HG02852 (cell line): Measurements from ENCODE around the gene ADSS2.
A peak's percentile ranks its signal among the peaks of the same experiment; 100 is the strongest.
"Not testable (repeated sequence)": the region's sequence is repeated elsewhere in the genome, so short reads cannot be mapped to it uniquely, and the experiment has no call there.

Experiments used
- ATAC-seq: cut with Tn5 transposase; IDR thresholded peaks from one replicate; pipeline ENCODE4 v1.9.1; 2021; ENCODE audit warnings: mild to moderate bottlenecking, moderate library complexity; ENCODE audit not compliant: unreplicated experiment

The ADSS2 gene

DNA sequence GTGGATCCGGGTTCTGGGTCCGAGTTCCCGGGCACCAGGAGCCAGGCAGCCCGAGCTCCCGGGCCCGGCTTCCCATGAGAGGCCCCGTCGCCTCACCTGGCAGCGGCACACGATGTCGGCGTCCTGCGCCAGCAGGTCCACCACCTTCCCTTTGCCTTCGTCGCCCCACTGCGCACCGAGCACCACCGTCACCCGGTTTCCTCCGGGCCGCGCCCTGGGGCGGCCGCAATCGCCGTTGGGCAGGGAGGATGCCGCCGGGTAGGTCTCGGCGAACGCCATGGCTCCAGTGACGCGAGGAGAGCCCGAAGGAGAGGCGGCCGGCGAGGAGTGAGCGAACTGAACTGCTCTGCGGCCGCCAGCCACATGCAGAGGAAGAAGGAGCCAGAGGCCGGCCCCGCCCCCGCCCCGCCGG lies at the start of gene ADSS2:
ADSS2 (minus strand) TSS at position 371 of the 412 bp plus-strand sequence; CDS start at position 279, 92 bp downstream.
- ATAC-seq = no peak

DNA sequence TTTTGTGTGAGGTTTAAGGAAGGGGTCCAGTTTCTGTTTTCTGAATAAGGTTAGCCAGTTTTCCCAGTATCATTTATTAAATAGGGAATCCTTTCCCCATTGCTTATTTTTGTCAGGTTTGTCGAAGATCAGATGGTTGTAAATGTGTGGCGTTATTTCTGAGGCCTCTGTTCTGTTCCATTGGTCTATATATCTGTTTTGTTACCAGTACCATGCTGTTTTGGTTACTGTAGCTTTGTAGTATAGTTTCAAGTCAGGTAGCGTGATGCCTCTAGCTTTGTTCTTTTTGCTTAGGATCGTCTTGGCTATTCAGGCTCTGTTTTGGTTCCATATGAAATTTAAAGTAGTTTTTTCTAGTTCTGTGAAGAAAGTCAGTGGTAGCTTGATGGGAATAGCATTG lies 48.8 kb upstream of the ADSS2 start:
- not testable (repeated sequence) for ATAC-seq

DNA sequence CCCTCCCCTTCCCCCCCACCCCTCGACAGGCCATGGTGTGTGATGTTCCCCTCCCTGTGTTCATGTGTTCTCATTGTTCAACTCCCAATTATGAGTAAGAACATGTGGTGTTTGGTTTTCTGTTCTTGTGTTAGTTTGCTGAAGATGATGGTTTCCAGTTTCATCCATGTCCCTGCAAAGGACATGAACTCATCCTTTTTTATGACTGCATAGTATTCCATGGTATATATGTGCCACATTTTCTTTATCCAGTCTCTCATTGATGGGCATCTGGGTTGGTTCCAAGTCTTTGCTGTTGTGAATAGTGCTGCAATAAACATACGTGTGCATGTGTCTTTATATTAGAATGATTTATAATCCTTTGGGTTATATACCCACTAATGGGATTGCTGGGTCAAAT lies 47.8 kb upstream of the ADSS2 start:
- not testable (repeated sequence) for ATAC-seq

DNA sequence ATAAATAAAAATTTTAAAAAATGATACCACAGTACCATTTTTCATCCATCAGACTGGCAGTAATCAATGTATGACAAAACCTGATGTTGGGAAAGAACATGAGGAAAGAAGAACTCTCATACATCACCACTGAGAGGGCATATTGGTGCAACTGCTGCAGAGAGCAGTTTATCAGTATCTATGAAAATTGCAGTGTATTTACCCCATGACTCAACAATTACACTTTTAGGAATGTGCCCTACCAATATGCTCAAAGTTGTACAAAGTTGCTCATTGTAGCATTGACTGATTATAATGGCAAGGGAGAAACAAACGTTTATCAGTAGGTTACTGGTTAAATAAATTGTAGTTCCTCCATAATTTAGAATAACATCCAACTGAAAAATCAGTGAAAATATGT lies 46.1 kb upstream of the ADSS2 start:
- ATAC-seq = no peak

DNA sequence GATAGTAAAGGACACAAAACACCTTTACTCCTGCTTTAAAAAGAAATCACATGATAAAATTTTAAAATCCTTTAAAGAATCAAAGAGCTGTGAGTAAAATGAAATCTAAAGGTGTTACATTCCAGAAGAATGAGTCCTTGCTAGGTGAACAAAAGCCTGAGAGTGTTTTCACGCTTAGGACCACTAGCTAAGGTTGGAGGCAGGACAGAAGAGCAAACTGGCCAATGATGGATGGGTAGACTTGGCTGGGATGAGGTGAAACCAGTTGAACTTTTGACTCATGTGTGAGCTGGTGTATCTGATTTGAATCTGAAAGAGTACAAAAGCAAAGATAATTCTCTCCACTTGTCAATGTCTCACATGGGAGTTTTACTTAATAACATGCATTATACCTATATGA lies 44.5 kb upstream of the ADSS2 start:
- no peak for ATAC-seq

DNA sequence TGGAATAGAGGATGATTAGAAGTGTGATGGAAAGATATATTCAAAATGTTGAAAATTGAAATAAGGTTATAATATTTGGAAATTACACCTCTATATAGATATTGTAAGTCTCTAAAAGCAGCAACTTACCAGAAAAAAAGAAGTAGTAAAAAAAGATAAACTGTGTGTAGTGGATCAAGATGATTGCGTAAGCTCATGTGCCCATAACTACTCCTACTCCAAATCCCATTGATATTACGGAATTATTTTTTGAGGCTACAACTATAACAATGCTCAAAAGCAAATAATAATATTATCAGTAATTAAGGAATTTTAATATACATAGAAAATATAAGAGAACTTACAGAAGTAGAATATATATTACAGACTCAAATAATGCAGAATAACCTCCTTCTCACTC lies 42.9 kb upstream of the ADSS2 start:
- ATAC-seq = no peak

DNA sequence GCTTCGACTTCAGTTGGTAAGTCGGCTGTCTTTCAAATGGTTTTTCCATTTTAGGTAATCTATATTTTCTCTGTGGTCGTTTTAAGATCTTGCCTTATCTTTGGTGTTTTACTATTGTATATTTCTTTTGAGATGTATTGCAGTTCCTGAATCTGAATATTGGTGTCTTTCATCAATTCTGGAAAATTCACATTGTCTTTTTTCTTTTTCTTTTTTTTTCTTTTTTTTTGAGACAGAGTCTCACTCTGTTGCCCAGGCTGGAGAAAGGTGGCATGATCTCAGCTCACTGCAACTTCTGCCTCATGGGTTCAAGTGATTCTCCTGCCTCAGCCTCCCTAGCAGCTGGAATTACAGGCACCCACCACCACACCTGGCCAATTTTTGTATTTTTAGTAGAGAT lies 33.3 kb upstream of the ADSS2 start:
- ATAC-seq = not testable (repeated sequence)

DNA sequence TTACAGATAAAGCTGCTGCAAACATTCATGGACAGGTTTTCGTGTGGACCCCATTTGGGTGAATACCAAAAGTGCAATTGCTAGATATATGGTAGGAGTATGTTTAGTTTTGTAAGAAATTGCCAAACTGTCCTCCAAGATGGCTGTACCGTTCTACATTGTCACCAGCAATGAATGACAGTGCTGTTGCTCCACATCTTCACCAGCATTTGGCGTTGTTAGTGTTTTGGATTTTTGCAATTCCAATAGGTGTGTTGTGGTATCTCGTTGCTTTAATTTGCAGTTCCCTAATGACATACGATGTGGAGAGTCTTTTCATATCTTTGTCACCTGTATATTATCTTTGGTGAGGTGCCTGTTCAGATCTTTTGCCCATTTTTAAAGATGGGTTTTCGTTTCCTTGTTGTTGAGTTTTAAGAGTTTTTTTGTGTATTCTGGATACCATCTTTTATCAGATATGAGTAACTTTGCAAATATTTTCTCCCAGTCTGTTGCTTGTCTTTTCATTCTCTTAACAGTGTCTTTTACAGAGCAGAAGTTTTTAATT lies 21.4 kb upstream of the ADSS2 start:
- ATAC-seq = no peak

DNA sequence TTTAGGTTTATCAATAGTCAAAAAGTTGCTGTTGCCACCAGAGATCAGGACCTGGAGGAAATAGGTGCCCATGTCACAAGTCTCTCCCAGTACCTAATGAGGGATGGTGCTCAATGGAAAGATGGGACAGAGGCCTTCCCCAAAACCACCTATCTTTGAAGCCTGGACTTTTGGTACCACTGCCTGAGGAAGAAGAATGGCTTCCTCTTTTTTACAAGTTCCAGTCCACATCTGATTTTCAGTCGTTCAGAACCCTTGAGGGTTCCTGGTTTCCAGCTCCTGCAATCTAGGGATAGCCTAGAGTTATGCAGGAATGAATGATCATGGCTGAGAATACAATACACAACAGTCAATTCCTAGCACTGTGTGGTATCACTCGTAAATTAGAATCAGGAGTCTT lies 15.0 kb upstream of the ADSS2 start:
- ATAC-seq = no peak

DNA sequence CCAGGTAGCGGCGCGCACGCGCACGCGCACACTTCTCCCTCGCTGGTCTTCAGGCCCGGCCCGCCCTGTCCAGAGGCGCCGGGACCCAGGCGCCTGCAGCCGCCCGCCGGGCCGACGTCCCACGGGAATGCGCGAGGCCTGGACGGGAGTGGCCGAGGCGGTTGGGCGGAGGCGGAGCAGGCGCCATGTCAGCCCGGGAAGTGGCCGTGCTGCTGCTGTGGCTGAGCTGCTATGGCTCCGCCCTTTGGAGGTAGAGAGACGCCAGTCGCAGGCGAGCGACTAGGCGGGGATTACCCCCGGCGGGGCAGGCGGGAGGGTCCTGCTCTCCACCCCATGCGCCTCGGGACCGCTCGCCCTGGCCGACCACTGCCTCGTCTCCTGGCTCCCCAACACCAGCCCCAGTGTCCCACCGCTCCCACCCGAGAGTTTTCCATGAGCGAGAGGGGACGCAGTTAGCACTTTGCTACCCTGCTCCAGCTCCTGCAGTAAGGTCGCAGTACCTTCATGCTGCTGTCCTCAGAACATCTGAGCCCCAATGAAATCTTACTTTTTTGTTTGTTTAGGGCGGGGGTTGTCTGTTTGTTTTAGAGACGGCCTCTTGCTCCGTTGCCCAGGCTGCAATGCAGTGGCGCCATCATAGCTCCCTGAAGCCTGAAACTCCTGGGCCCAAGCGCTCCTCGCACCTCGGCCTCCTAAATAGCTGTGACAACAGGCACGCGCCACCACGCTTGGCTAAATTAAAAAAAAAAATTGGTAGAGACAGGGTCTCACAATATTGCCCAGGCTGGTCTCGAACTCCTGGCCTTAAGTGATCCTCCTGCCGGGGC lies 9.7 kb upstream of the ADSS2 start, which contains the start of gene CATSPERE:
CATSPERE (plus strand) TSS at position 29 of the 827 bp plus-strand sequence; CDS start at position 186, 157 bp downstream.
- peak; percentile 98 for ATAC-seq

DNA sequence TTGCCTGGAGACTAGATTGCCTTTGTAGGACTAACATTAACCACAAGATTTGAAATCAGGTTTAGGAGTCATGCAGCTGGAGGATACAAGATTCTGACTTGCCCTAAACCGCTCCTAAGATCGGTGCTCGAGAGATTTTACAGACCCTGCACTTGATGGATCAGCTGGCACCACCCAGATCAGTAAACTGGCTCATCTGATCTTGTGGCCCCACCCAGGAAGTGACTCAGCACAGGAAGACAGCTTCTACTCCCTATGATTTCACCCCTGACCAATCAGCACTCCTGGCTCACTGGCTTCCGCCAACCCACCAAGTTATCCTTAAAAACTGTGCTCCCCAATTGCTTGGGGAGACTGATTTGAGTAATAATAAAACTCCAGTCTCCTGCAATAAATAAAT lies 8.5 kb upstream of the ADSS2 start:
- ATAC-seq = no peak

DNA sequence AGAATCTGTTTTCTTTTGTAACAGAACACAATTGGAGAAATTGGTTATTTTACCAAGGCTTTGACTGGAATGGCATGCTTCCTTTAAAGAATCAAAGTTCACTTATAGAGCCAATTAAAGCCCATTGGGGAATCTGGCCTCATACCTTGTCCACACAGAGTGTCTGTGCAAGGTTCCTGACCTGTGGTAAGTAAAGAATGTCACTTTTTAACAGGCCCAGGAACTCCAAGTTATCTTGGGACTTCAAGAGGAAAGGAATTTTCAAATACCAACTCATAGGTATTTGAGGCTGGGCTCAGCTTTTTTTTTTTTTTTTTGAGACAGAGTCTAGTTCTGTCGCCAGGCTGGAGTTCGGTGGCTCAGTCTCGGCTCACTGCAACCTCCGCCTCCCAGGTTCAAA lies 7.1 kb upstream of the ADSS2 start:
- ATAC-seq = no peak

DNA sequence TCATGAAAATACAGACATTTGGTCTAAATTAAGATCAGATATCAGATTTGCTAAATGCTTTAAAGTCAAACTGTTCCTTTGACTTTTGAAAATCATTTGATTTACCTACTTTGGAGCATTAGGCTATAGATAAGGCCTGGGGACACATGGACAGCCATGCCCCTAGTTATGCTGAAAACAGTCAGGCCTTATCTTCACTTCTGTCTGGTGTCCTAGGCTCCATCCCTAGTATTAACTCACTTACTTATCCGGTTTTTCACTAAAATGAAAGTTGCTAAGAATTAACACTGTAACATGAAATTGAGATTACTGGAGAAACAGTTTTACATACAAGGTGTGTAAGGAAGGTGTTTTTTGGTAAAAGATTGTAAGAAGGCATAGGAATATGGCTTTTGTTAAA lies 4.9 kb upstream of the ADSS2 start:
- no peak for ATAC-seq

DNA sequence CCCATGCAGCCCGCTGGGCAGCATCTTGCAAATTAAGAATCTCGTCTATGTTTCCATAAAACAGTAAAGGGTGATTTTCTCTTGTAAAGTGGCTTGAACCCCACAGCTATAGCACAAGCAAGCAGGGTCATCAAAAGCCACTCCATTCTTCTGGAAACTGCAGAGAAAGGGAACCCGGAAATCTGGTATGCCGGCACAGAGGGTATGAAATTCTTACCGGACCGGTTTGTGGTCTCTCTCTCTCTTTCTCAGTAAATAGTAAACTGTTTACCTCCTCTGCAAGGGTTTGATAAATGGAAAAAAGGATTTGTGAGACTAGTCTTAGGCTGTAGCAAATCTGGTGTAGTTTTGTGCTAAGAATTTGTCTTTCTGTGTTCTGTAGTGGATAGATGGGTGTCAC lies 2.7 kb upstream of the ADSS2 start:
- ATAC-seq = no peak

DNA sequence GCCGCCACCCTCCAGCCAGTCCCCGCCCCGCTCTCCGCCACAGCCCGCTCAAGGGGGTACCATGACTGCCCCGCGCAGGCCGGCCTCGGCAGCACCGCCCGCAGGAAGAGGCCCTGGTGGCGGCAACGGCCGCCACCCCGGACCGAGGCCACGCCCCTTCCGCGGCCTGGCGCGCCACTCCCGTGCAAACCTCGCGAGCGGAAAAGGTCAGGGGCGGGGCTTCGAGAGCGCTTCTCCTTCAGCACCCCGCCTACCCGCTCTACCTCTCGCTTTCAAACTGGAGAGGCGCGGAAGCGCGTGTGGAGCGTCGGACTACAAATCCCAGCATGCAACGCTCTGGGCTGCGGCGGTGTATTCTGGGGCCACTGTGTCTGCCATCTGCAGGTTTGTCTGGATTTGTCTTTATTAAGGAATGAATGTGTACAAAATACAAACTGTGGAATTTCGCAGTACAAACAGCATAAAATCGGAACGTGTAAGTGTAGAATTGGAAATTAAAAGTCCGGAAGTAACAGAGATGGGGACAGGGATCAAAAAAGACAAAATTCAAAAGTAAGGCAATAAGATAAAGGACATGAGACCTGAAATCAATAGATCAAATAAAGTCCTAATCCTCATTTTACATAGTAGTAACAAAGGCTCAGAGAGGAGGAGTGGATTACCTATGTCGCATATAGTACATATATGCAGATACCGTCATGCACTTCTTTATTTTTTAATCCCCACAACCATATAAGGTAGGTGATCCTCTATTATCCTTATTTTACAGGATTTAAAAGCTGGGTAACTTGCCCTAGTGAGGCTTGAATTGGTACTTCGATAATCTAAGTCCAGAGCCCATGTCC lies 464 bp upstream of the ADSS2 start:
- peak; percentile 94 for ATAC-seq

DNA sequence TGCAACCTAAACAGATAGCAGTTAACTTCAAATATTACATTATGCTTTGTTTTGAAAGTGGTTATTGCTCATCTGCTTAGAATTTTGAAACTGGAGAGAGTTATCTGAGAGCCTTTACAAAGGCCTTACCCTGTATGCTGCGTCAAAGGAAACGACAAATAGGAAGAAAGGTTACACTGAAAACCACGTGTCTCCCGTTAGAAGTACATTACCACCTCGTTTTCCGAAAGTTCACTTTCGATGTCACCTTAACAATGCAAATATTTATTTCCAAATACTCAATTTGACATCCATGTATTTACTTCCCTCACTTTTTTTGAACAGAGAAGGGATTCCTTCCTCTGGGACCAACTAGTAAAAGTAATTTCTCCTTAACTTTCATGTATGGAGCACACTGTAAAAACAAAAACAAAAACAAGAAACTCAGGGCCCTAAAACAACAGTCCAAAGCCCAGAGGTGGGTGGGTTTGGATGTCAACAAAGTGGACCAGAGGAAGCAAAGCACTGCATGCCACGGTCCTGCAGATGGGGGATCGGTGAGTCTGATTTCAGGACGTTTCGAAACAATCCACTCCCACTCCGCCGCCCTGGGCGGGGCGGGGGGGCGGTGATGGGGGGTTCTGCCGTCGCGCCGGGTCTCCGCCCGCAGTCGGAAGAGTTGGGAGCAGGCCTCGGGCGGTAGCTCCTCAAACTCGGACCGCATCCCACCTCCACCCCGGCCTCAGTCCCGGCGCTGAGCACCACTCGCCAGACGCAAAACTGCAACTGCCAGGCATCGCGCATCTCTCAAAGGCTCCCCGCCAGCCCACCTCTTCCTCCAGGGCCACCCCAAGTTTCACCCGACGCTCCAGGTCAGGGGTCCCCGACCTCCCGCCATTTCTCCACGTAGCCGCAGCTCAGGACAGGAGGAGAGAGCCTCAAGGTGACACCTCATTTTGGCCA lies 841 bp downstream of the ADSS2 start:
- ATAC-seq = peak; percentile 18

DNA sequence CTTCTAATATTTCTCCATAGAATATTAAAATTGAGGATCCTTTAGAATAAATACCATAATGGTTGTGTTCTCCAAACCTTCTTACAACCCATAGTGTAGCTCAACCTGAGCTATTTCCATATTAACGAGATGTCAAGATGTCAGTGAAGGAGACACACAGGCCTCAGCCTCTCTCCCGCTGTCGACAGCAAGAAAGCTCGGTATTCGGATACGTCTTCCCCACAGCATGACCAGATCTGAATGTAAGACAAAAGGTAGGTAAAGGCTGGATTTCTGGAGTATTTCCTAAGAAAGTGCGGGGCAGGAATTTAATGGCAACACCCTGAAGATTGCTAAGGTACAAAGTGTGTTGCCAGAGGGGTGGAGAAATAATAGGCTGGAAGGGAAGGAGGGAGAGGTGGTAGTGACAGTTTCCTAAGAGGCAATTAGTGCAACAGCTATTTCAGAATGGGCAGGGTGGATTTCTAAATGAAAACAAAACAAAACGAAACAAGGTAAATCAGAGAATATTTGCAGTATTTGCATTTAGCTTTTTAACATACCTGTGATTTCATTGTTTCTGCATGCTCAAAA lies 1.7 kb downstream of the ADSS2 start:
- ATAC-seq = no peak

DNA sequence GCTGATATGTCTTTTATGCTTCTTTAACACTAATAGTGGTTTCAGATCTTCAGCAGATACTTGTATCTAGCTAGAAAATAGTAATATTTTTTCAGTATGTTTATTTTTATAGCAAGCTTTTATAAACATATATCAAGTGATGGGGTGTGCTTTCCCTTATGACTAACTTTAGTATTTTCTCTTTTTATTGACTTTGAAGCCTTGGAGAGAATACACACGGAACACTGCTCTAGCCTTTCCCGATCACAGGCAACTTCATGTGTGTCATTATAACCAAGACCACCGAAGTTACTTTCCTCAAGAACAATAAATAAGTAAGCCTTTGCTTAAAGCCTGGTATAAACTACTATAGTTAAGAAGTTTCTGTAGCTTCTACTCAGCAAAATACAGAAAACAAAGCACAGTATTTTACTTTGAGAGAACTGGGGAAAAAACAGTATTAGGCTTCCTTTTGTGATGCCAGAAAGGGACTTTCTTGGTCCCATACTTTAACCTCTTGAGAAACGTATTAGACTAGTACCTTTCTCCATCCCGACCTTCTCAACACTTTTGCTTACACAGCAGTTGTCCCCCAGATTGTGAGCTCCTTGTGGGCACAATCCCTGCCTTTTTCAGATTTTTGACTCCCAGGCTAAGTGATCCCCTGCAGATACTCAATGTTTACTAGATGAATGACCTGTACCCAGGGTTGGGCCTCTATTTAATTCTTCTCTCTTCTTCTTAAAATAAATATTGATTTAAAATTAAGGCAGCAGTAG lies 3.3 kb downstream of the ADSS2 start:
- no peak for ATAC-seq

DNA sequence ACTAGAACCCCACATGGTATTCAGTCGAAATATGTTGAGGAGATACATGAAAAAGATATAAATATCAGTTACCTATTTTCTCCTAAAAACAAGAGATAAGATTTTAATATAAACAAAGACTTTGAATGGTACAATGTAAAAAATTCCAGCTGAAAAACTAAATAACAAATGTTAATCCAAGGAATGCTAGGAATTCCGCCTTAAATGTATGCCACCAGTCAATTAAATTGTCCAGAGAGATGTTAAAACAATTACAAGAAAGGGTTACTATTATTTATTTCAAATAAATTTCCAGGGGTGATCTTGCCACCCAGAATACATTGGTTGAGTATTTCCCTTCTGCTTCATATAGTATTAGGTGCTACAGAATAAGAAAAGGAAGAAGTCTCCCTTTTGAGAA lies 4.2 kb downstream of the ADSS2 start:
- no peak for ATAC-seq
